NCI-H446 (cell line): Measurements from ENCODE around the gene RCHY1.
"Not testable (repeated sequence)": the region's sequence is repeated elsewhere in the genome, so short reads cannot be mapped to it uniquely, and the experiment has no call there.

Source experiments
- DNase-seq, 2 experiments: peaks; one replicate each; lab custom pipeline; 2025; lab: John Stamatoyannopoulos, UW

Gene RCHY1

DNA sequence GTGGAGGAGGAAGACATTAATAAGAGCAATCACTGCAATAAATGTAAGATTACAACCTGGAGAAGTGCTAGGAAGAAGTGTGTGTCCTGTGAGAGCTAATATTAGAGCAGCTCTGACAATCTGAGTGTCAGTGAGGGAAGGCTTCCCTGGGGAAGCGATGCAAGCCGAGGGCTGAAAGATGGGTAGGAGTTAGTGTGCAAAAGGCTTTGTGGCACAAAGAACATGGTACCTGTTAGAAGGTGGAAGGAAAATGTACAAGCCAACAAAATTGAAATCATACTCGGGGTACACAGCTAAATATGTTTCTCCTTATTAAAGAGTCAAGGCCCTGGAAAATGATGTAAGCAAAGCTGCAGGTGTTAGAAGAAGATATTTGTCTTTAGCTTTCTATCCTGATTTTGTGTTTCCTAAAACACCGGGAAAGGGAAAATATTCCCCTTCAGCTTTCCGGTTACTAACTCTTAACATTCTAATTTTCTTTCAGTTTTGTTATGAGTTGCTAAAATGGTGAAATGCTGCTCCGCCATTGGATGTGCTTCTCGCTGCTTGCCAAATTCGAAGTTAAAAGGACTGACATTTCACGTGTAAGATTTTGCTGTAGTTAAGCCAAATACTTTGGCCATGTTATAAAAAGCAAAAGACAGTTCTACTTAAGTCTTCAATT lies 878 bp upstream of the RCHY1 start:
- DNase-seq = no peak

DNA sequence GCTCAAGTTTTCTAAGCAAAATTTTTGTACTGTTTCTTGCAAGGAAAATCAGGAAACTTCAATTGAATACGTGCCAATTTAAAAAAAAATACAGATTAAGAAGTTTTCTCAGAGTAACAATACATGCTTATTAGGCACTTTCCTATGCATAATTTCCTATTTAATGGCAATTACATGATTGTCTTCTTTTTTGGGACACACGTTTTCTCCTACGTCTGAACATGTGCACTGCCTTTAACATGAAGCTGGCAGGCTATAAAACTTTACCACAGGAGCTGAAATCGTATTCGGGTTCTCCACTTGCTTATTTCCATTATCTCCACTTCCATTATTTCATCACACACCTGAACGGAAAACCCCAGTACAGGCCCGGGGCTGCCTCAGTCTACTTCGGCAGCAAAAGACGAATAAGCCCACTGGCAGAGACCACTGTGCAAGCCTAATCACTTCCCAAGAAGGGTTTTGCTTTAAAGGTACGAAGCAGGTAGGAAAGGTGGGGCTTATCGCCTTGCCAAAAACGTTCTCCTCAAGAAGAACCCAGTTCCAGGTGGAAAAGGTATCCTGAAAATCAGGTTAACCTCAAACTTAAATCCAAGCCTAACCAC lies 575 bp downstream of the RCHY1 start:
- DNase-seq = no peak

DNA sequence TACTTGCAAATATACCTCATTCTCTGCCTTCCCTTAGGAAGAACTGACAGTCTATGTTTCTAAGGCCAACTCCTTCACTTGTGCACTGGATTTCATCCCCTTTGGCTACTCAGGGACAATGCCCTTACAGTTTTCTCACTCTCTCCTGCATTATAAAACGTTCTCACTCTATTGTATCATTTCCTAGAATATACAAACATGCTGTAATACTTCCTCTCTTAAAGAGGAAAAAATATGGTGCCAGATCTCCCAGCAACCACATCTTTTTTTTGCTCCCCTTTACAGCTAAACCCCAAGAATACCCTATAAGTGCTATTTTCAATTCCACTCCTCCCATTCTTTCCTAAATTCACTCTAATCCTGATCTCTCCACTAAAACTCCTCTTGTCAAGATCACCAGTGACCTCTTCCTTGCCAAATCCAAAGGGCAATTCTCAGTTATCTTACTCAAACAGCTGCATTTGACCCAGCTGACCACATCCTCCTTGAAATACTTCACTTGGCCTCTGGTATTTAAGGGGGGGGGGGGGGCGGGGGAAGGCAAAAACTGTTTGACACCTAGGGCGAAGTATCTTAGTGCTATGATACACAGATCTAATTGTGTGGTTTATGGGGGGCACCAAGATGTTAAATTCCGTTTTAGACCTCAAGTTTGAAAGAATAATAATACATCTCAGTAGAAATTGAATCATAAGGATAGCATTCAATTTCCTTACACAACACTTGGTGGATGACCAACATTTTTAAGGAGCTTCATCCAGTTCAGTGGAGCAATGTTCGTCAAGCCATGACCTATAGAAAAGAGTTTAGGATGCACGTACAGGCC lies 1.6 kb downstream of the RCHY1 start:
- DNase-seq = no peak

DNA sequence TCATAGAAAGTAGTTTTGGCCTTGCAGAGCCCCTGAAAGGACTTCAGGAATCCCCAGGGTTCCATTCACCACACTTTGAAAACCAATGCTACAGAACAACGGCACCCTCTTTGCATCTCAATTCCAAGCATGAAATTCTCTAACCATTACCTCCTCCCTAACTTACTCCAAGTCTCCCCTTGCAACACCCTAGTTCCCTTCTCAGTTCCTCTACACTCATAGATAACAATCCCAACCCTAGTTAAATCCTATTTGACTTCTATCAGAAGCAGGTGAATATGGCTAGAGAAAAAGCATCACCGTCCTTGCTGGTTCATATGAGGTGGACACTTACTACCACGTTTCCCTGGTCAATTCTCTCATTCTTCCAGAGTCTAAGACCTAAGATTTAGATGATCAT lies 2.4 kb downstream of the RCHY1 start:
- DNase-seq = no peak

DNA sequence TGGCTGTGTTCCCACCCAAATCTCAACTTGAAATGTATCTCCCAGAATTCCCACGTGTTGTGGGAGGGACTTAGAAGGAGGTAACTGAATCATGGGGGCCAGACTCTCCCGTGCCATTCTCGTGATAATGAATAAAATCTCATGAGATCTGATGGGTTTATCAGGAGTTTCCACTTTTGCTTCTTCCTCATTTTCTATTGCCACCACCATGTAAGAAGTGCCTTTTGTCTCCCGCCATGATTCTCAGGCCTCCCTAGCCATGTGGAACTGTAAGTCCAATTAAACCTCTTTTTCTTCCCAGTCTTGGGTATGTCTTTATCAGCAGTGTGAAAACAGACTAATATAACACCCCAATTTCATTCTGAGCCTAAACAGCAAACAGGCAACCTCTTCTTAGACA lies 4.6 kb downstream of the RCHY1 start:
- not testable (repeated sequence) for DNase-seq

DNA sequence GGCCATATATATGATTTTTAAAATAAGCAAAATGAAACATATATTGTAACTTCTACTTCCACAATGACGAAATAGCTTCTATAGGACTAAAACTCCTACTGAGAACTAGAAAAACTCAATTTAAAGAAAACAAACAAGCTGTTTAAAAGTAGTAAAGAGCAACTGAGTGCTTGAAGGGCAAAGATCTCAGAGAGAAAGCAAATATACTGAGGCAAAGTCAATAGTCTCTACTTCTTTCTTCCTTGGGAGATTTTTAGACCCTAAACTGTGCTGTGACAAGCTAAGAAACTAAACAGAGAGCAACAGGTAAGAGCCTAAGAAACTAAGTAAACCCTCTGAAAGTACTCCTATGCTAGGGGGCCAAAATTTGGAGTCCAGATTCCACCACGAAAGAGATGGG lies 8.6 kb downstream of the RCHY1 start:
- DNase-seq = no peak

DNA sequence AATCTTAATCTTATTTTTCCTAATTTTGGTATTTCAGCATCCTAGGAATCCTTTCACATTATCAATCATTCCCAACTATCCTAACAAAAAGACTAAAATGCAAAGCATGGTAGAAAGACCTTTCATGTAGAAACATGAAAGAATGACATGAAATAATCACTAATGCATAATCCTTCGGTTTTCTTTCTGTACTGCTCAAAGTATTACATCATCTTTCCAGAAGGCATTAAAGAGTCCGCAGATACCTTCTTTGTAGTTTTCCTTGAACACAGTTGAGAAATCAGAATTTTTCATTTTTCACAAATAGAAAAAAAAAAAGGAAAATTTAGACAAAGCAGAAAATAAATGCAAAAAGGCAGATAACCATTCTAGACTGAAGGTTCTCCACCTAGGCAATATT lies 11.5 kb downstream of the RCHY1 start:
- no peak for DNase-seq

DNA sequence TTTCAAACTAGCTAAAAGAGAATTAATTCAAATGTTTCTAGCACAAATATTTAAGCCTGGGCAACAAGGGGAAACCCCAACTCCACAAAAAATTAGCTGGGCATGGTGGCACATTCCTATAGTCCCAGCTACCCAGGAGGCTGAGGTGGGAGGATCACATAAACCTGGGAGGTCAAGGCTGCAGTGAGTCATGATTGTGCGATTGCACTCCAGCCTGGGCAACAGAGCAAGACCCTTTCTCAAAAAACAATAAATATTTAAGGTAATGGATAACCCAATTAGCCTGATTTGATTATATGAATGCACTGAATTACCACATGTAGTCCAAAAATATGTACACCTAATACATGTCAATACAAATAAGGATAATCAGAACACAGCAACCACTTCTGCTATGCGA lies 14.3 kb downstream of the RCHY1 start:
- DNase-seq = no peak

DNA sequence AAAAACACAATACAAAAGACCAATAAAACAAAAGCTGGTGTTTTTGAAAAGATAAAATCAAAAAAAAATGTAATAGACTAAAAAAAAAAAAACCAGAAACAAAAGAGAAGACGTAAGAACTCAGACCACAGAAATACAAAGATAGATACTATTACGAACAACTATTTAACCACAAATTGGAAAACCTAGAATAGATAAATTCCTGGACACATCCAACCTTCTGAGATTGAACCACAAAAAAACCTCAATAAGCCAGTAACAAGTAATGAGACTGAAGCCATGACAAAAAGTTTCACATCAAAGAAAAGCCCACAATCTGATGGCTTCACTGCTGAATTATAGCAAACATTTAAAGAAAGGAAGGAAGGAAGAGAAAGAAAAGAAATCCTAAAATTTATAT lies 16.2 kb downstream of the RCHY1 start:
- no peak for DNase-seq

DNA sequence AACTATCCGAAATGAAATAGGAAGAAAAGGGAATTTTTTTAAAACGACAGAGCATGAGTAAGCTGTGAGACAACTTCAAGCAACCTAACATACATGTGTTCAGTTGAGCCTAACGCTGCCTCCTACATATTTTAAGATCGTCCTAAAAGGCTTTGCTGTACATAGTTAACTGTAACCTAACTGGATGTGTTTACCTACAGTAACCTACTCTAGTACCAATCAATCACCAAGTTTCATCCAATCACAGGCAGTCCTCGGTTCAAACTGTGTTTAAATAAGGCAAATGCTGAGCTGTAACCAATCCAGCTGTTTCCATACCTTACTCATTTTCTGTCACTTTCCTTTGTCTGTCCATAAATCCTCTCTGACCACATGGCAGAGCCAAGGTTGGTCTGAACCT lies 17.1 kb downstream of the RCHY1 start:
- DNase-seq = no peak

DNA sequence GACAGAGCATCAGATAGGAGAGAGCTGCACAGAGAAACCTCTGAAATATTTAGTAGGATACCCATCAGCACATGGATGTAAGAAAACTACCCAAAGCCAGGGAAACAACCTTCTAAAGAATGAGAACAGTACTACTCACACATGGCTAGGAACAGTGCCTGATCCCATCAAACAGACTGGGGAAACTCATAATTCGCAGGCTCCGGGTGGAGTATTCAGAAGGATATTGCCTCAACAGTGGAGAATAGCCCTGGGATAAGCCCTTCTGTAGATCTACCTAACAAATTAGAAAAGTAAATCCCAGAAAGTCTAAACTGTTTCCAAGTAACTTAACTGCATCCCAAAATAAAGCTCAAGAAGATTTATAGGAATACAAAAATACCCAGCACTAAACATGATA lies 17.8 kb downstream of the RCHY1 start:
- DNase-seq = no peak

DNA sequence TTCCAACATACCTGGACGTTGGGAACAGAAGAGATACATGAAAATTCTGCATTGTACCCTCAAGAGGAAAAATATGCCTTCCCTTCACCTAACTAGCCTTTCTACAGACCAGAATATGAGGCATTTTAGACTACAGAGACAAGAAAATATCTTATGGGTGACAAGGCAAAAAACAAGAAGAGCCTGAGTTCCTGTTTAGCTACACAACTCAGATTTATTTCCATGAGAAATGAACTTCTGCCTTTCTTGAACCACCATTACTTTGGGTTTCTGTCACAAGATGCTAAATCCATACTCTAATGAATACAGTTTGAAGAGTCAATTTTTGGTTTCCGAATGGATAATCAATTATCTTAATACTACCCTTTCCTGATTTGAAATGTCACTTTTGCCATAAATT lies 18.7 kb downstream of the RCHY1 start:
- DNase-seq = no peak

DNA sequence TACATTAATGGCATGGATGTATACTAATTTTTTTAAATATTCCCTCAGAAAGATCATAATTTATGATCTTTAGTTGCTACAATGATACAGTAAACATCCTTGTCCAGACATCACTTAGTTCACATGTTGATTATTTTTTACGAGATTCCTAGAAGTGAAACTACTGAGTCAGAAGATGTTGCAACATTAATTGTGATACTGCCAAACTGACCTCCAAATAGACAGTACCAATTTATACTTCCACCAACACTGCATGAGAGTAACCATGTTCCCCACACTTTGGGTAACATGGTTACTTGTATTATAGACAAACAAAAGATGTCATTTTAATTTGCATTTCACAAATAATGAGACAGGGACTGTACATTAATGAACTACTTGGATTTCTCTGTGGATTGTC lies 19.6 kb downstream of the RCHY1 start:
- DNase-seq = no peak

DNA sequence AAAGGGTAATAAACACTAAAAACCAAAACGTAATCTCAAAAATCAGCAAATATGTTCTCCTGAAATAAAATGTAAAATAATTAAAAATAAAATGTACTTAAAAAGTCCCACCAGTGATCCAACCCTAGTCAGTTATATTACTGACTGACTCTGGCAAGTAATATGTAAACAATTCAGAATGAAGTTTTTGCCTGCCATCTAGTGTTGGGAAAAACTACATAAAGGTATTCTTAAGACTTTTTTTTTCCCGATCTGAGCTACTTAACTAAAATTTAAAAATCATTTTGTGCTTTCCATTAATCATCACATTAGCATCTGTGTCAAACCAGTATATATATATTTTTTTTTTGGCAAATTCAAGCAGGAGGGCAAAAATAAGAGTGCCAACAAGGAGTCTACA lies 24.0 kb downstream of the RCHY1 start:
- peak in 1 of 2 experiments; percentile 8 for DNase-seq

DNA sequence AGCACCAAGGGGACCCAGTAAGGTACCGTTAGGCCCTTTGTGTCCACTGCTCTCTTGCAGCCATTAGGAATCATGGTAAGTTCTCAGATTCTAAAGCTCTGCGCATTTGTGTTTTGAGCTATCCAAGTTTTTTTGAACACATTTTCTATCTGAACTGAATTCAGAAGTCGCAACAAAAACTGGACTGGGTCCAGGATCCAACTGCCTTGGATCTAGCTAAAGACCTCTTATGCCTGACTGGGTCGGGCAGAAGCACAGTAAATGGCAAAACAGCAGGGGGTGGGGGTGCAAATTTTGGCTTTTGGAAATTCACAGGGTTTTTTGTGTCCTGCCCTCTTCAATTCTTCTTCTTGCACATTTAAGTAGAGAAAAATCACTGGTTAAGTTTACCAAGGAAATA lies 30.0 kb downstream of the RCHY1 start:
- peak; percentile 47 to 92 for DNase-seq

DNA sequence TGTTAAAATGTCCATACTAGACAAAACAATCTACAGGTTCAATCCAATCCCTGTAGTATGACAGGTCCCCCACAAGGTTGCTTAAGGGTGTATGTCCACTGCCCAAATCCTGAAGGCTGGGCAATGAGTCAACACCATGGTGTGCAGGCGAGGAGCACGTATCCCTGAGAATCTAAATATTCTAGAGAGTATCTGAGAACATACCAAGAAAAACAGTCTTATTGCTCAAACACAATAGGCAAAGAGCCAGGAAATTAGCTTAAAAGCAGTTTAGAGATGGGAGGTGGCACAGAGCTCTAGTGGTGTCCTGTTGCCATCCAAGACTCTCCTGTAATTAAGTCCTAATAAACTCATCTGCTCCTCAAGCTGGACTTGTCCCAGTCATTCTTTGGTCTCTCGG lies 37.0 kb downstream of the RCHY1 start:
- DNase-seq = no peak

DNA sequence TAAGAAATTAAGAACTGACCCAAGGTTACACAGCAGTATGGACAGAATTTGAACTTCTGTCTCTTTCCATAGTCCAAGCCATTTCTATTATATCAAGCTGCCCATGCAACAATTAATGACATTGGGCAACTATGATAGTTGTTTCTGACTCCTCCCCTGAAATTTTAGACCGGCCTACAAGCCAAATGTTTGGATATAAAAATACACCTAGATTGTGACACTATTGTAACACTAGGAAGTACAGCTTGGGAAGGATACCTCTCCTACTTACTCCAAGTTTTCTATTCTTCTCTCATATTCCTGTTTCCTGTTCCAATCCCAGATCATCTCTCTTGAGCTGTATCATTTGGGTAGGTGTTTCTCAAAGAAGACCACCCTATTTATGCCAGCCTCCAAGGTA lies 43.5 kb downstream of the RCHY1 start:
- DNase-seq = no peak

DNA sequence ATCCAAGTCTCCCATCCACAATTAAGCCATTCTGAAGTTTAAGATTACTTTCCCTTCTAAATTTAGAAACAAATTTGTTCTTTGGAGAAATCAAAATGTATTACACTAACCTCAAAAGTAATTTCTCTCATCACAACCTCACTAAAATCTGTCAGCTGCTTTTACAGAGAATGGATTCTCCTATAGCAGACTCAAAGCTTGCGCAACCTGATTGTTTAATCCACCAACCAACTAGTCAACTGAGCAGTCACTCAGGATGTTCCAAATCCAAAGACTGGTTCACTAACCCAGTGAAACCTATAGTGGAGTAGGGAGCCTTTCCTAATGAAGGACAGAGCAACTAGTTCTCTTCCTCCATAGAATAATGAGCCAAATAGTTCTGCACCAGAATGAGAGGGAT lies 44.3 kb downstream of the RCHY1 start:
- DNase-seq = no peak

DNA sequence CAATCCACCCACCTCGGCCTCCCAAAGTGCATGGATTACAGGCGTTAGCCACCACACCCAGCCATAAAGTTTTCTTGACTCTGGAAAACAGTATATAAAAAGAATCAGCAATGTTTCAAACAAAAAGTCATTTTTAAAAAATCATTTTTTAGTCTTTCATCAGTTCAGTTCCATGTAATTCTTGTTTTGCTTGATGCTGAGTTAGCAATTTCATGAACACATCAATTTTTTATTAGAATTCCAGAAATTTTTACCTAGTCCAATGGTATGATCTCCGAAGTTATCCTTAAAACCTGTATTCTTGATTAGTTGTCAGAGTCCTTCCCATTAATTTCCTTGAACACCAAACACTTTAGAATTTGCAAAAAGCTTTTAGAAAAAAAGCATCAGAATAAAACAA lies 56.8 kb downstream of the RCHY1 start:
- no peak for DNase-seq

DNA sequence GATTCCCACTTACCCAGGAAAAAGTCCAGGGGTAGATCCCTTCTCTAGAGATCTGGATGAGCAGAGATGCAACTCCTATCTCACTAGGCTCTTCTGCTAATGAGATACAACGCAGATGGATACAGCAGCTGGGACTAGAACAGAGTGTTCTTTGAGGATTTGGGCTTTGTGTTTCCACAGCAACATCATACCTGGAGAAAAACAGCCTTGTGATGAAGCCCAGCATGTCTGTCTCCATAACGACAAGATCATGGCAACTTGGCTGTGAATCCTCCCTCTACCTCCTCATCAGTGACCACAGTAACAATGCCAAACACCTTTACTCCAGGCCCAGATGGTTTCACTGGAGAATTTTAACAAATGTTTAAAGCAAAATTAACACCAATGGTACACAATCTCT lies 80.1 kb downstream of the RCHY1 start:
- no peak for DNase-seq

DNA sequence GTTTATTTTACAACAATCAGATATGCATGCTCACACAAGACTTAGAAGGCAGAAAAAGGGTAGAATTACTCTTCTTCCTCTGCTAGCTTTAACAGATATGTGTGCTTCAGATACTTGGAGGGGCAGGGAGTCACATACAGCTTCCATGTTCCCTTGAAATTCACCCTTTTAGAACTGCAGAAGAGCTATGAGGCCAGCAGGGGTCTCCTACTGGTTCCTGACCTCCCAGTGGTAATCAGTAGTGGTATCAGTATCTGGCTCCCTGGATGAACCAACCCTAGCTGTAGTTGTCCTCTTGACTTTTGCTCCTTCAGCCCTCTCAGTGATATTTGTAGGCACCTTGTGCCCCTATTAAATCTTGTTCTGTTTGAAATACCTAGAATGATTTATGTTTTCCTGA lies 81.5 kb downstream of the RCHY1 start:
- peak in 1 of 2 experiments; percentile 6 for DNase-seq

DNA sequence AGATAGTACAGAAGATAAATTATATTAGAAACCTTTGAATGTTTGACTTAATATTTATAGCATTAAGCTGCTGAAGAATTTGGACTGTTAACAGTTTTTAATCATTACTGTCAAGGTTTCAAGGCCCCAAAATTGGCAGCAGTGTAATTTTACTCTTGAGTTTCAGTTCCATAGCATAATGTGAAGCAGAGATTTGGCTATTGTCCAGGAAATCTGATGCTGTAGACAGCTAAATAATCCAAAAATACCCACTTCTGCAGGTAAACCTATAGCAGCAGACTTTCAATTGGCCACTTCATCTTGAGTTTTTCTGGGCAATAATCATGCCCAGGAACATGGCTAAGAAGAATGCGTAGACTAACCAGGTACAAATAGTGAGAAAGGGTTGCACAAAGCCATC lies 85.0 kb downstream of the RCHY1 start:
- peak in 1 of 2 experiments; percentile 36 for DNase-seq
